AG08395 (cell line): ENCODE data around the gene BRI3.
"Not testable (repeated sequence)": the region's sequence is repeated elsewhere in the genome, so short reads cannot be mapped to it uniquely, and the experiment has no call there.

Experiments
- DNase-seq: peaks from one replicate; pipeline ENCODE4 v3.0.0; 2012; ENCODE audit warnings: mixed read lengths, low spot score

Gene BRI3

GRCh38 chr7:98314469-98314868 lies 33.0 kb downstream of the BRI3 start:
- DNase-seq, result no peak

GRCh38 chr7:98315318-98315993 lies 34.0 kb downstream of the BRI3 start:
- DNase-seq, result no peak

- DNase-seq, result not testable (repeated sequence)
Observed at GRCh38 chr7:98315994-98316527, 34.6 kb downstream of the BRI3 start.

- DNase-seq, result no peak
Observed at GRCh38 chr7:98317366-98318040, 36.0 kb downstream of the BRI3 start.

GRCh38 chr7:98319176-98319575 lies 37.7 kb downstream of the BRI3 start:
- DNase-seq, result no peak

GRCh38 chr7:98321301-98321700 lies 39.8 kb downstream of the BRI3 start:
- no peak for DNase-seq

- DNase-seq, result no peak
Observed at GRCh38 chr7:98322331-98323270, 41.1 kb downstream of the BRI3 start.

GRCh38 chr7:98323597-98324322 lies 42.3 kb downstream of the BRI3 start:
- no peak for DNase-seq

- DNase-seq, result no peak
Observed at GRCh38 chr7:98324782-98325181, 43.3 kb downstream of the BRI3 start.

GRCh38 chr7:98329100-98329790 lies 47.8 kb downstream of the BRI3 start:
- DNase-seq, result no peak

- peak; percentile 45 for DNase-seq
Observed at GRCh38 chr7:98329791-98330373, 48.4 kb downstream of the BRI3 start.

GRCh38 chr7:98330926-98331529 lies 49.5 kb downstream of the BRI3 start:
- DNase-seq, result no peak

- no peak for DNase-seq
Observed at GRCh38 chr7:98334081-98334480, 52.6 kb downstream of the BRI3 start.

GRCh38 chr7:98335411-98335977 lies 54.0 kb downstream of the BRI3 start:
- DNase-seq, result no peak

GRCh38 chr7:98338441-98338840 lies 57.0 kb downstream of the BRI3 start:
- DNase-seq, result no peak

GRCh38 chr7:98339043-98339442 lies 57.6 kb downstream of the BRI3 start:
- no peak for DNase-seq

- DNase-seq, result peak; percentile 58
Observed at GRCh38 chr7:98341106-98341505, 59.6 kb downstream of the BRI3 start.
